ENCODE measurements around the gene EOMES.

The EOMES gene

DNA sequence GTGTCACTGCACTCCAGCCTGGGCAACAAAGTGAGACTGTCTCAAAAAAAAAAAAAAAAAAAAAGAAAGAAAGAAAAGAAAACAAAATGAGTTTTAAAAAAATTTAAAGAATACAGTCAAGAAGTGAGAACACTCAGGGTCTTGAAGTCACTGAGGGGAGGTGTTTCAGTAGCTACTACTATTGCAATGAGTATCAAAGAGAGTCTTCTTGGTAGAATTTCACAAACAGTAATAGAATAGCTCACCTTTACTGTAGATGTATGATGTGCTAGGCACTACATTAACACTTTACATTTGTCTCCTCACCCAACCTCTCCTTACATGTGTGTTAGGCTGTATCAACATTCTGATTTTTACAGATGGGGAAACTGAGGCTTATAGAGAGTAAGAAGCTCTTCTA lies 43.9 kb downstream of the EOMES start:
- no peak for DNase-seq

DNA sequence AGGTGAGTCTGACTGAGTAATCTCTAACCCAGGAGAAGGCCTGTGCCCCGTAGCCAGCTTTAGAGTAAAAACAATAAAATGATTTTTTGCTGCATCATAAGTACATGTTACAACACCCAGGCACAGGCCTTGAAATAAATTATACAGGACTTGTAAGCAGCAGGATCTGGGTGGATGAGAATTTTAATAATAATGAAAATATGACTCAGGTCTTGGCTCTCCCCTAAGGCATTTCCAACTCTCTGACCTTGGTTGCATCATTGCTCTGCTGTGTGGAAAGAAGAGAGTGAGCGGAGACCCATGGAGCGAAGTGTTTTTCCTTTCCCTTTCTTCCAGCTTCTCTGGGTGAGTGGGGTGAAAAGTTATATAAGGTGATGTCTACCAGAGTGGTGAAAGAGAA lies 44.6 kb downstream of the EOMES start:
- no peak for DNase-seq

DNA sequence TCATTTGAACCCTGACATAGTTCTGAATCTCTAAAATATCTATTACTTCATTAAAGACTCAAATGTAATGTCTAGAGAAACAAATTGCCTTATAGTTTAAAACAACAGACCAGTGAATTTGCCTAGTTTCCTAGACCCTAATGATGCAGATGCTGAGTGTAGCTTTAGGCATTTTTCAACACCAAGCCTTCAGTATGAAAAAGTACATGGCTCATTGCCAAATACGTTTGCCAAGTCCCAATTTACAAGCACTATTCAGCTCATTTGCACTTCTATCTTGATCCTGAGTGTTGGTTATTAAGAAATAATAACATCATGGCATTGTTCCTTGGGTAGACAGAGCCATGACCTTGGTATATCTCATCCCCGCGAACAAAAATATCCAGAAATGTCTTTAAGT lies 46.8 kb downstream of the EOMES start:
- peak; percentile 30 for DNase-seq

DNA sequence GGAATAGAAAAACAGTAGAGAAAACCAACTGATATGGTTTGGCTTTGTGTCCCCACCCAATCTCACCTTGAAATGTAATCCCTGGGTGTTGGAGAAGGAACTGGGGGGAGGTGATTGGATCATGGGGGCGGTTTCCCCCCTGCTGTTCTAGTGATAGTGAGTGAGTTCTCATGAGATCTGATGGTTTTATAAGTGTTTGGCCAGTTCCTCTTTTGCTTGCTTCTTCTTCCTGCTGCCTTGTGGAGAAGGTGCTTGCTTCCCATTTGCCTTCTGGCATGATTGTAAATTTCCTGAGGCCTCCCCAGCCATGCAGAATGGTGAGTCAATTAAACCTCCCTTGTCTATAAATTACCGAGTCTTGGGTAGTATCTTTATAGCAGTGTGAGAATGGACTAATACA lies 48.4 kb downstream of the EOMES start:
- DNase-seq = no peak

DNA sequence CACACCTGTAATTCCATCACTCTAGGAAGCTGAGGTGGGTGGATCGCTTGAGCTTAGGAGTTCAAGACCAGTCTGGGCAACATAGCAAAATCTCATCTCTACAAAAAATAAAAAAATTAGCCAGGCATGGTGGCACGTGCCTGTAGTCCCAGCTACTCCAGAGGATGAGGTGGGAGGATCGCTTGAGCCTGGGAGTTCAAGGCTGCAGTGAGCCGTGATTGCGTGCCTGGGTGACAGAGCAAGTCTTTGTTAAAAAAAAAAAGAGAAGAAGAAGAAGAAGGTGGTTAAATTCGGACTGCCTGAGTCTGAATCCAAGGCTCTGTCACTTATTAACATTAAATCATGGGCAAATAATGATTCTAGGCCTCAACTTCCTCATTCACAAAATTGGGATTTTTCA lies 51.0 kb downstream of the EOMES start:
- no peak for DNase-seq

DNA sequence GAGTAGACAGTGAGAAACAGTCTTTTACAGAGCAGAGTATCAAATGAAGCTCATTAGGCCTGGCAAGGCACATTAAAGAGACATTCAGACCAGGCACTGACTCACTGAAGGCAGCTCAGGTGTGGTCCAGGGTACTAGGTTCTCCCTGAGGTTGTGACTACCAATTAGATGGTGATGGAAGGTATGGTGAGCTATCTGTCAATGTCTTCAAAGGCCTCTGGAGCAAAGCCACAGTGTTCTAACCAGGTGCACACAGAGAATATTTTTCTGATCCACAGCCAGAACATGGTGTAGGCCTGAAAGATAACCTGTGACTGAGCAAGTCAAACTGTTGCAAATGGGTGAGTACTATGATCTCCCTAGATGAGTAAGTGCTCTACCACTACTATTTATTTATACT lies 51.5 kb downstream of the EOMES start:
- no peak for DNase-seq

DNA sequence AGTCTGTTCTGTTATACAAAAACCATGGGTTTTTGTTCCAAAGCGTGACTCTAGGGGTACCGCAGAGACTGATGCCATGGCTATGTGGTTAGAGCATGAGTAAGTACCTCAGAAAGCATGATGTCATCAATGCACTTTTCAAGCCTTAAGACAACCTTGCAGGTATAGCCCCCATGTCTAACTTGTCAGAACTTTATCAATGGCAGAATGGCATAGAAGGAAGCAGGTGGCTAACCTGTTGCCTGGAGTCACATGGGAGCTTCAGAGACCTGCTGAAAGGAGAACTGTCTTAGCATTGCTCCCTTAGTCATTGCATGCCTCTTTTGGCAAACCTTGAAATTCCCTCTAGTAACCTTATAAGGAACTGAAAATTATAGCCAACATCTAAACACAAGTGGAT lies 52.5 kb downstream of the EOMES start:
- DNase-seq = no peak

DNA sequence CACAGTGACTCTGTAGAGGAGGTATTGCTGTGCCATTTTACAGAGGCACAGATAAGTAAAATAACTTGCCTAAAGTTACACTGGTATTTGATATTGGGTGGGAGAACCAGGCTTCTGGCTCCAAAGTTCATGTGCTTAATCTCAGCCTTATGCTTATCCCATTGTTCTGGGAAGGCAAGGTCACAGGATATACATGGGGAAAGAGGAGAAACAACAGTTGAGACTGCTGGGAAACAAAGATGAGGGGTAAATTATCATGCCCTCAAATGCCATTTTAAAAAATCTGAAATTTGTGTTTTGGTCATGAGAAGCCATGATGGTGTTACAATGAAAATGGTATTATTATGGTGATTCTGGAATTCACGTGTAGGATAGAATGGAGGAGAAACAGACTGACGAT lies 54.4 kb downstream of the EOMES start:
- no peak for DNase-seq

DNA sequence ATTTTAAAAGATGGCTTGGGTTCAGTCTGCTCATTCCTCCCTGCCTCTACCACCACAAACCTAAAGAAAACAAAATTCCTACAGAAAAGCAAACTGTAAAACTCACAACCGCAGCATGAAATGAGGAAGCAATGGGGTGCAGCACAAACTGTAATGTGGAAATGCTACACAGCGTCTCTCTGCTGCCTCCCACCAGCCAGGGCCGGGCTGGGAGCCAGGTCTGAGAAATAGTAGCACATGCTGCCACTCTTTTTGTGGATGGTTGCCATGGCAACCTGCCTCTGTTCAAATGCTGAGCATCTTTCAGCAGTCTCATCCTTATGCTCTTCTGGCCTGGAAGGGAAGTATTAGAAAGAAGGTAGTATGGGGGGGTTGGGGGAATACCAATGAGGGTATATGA lies 55.4 kb downstream of the EOMES start:
- no peak for DNase-seq

DNA sequence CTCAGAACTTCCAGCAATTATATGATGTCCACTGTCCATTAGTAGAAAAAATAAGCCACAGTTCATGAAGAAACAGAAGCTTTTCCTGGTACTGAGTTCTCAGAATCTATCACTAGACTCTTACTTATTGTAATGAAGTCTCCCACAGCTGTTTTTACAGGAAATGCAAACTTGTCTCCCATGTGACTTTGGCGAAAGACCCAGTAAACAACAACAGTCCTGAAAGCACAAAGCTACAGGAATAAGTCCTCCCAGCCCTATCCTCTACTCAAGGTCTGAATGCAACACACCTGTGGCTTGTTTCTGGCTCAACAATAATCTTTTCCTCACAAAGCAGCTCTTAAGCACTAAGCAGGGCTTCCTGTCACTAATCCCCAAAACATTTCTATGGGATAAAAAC lies 55.9 kb downstream of the EOMES start:
- DNase-seq = no peak
